HepG2 (cell line): ENCODE results near the gene OSM. TPM values are rescaled to one million over a fixed set of nuclear protein-coding genes. Genes with fewer than 3 reads are reported as not detected.

Experiments
- ATAC-seq: fragments of 200-7000 bp; cut with Tn5 transposase; 3 replicates; pipeline ENCODE4 v1.9.1; 2020; ENCODE audit warnings: mild to moderate bottlenecking, moderate library complexity
- BruUV-seq: library from RNA; stranded (reverse); fragments of 400-500 nt; replicated peaks from 2 replicates; lab custom pipeline; 2021; lab: Mats Ljungman, UMichigan
- CTCF ChIA-PET: fragments of 300-600 bp; formaldehyde crosslinking; extraction: SDS; loops from one replicate; lab custom pipeline; 2021; ENCODE audit warnings: low total read pairs, inconsistent platforms, low intra/inter-chr PET ratio; lab: Yijun Ruan, JAX
- POLR2A ChIA-PET: fragments of 350-600 bp; sonication (Branson Sonifier 250); formaldehyde crosslinking; loops from one replicate; lab custom pipeline; 2020; ENCODE audit warnings: antibody characterized with exemption, inconsistent platforms; lab: Yijun Ruan, JAX
- DNase-seq: peaks from one replicate; pipeline ENCODE4 v3.0.0-alpha.2; 2015; ENCODE audit warnings: low spot score
- FAIRE-seq: peaks from 3 replicates; lab custom pipeline; 2011; peaks lifted over from hg19 to GRCh38; lab: Jason Lieb, UNC
- H2AFZ ChIP-seq: one replicate; pipeline ENCODE4 v1.6.1; 2011; ENCODE audit warnings: low read length, inconsistent platforms
- H3K27ac ChIP-seq: fragments of 300-600 bp; 3 replicates; pipeline ENCODE4 v1.8.0; 2011; ENCODE audit warnings: mixed run types, mild to moderate bottlenecking, mixed read lengths, low read length, inconsistent platforms; ENCODE audit not compliant: insufficient read depth; ENCODE audit errors: extremely low read length
- H3K27me3 ChIP-seq, 2 experiments: fragments of 200-600 bp in 1 of 2; 2 replicates in 1 of 2; 3 replicates in 1 of 2; pipeline versions ENCODE4 v1.6.0 to v1.8.0; 2011; ENCODE audit warnings: low read length in 2 of 2, mild to moderate bottlenecking in 2 of 2, moderate library complexity in 2 of 2, inconsistent platforms in 1 of 2; ENCODE audit not compliant: insufficient read depth in 2 of 2, control insufficient read depth in 1 of 2
- H3K36me3 ChIP-seq, 2 experiments: fragments of 200-600 bp in 1 of 2; replicated peaks in 1 of 2; 2 replicates in 1 of 2; 3 replicates in 1 of 2; pipeline versions ENCODE4 v1.5.1 to v1.8.0; 2011; ENCODE audit warnings: low read length in 2 of 2, inconsistent platforms in 1 of 2; ENCODE audit not compliant: insufficient read depth in 2 of 2, control insufficient read depth in 1 of 2
- H3K4me1 ChIP-seq: 2 replicates; pipeline ENCODE4 v1.5.1; 2012; ENCODE audit warnings: low read length, inconsistent platforms; ENCODE audit not compliant: insufficient read depth
- H3K4me2 ChIP-seq: 2 replicates; pipeline ENCODE4 v1.6.0; 2011; ENCODE audit warnings: low read depth, low read length, inconsistent platforms
- H3K4me3 ChIP-seq, 3 experiments: fragments of 200-600 bp in 1 of 3; sonication (generic), shearing (Covaris generic) in 1 of 3; replicated peaks in 1 of 3; 2 replicates each; pipeline ENCODE4 v1.5.1; 2011 to 2016; ENCODE audit warnings: low read length in 3 of 3, inconsistent platforms in 2 of 3, low read depth in 2 of 3, mild to moderate bottlenecking in 2 of 3, control low read depth in 1 of 3, mixed read lengths in 1 of 3; ENCODE audit not compliant: insufficient read depth in 1 of 3
- H3K79me2 ChIP-seq: one replicate; pipeline ENCODE4 v1.6.1; 2011; ENCODE audit warnings: low read length, inconsistent platforms; ENCODE audit not compliant: insufficient read depth
- H3K9ac ChIP-seq: 2 replicates; pipeline ENCODE4 v1.6.0; 2011; ENCODE audit warnings: mild to moderate bottlenecking, low read depth, low read length, inconsistent platforms; ENCODE audit not compliant: insufficient read depth
- H3K9me3 ChIP-seq: 2 replicates; pipeline ENCODE4 v1.5.1; 2012; ENCODE audit warnings: mild to moderate bottlenecking, low read length
- H4K20me1 ChIP-seq: 2 replicates; pipeline ENCODE4 v1.6.0; 2011; ENCODE audit warnings: inconsistent platforms, mild to moderate bottlenecking, low read length, moderate library complexity; ENCODE audit not compliant: insufficient read depth
- HNRNPL ChIP-seq: fragments of 200-400 bp; formaldehyde crosslinking; IDR thresholded peaks from 2 replicates; pipeline ENCODE4 v1.6.1; 2017; ENCODE audit warnings: mild to moderate bottlenecking, low read depth, low read length
- MED13 ChIP-seq: sonication (generic); formaldehyde crosslinking; IDR thresholded peaks from 2 replicates; pipeline ENCODE4 v1.5.0; 2020; ENCODE audit warnings: missing genetic modification reagents
- RBM22 ChIP-seq: fragments of 200-400 bp; formaldehyde crosslinking; optimal IDR thresholded peaks from 2 replicates; pipeline ENCODE3; 2017; ENCODE audit warnings: mild to moderate bottlenecking, low read length, moderate library complexity
- SALL2 ChIP-seq: sonication (generic); formaldehyde crosslinking; IDR thresholded peaks from 2 replicates; pipeline ENCODE4 v1.8.1; 2023; ENCODE audit warnings: mild to moderate bottlenecking, missing genetic modification reagents, inconsistent platforms
- SAP130 ChIP-seq: IDR thresholded peaks from 2 replicates; pipeline ENCODE4 v1.6.1; 2016; ENCODE audit warnings: low read depth
- SP5 ChIP-seq: IDR thresholded peaks from 2 replicates; pipeline ENCODE4 v1.6.1; 2016; ENCODE audit warnings: low read depth, borderline replicate concordance
- ZNF205 ChIP-seq: IDR thresholded peaks from 2 replicates; pipeline ENCODE4 v1.6.1; 2018; ENCODE audit warnings: missing biosample characterization, missing genetic modification reagents
- ZNF281 ChIP-seq: sonication (generic); formaldehyde crosslinking; IDR thresholded peaks from 2 replicates; pipeline ENCODE4 v1.4.0; 2020; ENCODE audit warnings: missing genetic modification reagents, borderline replicate concordance
- ZNF773 ChIP-seq: sonication (generic); formaldehyde crosslinking; IDR thresholded peaks from 2 replicates; pipeline ENCODE4 v1.4.0; 2020; ENCODE audit warnings: missing genetic modification reagents, borderline replicate concordance
- WGBS: methylation state at CpG from one replicate; pipeline ENCODE4 v1.1.6; 2017; ENCODE audit warnings: low lambda C conversion rate; 5-methylcytosine and 5-hydroxymethylcytosine counted together
- in situ Hi-C: cut with HindIII; loops from 2 replicates; pipeline ENCODE4 v1.10.0; 2017; ENCODE audit warnings: low pct_unique_long_range_greater_than_20kb; ENCODE audit not compliant: extremely low pct_ligation_motif_present
- intact Hi-C: fragments of 100-400 bp; cut with micrococcal nuclease; formaldehyde crosslinking; loops from one replicate; pipeline ENCODE4 v1.10.0; 2022; ENCODE audit not compliant: unreplicated experiment
- polyA plus RNA-seq, 8 experiments: library from polyadenylated mRNA; depleted of rRNA in 3 of 8; stranded (reverse) in 7 of 8; unstranded in 1 of 8; fragments of >200 nt; fragmentation: Illumina TruSeq in 4 of 8; extraction: Trizol in 4 of 8; gene quantifications; 2 replicates each; pipeline versions ENCODE4 v1.2.1 to v1.2.3, GENCODE V29; 2011 to 2016; ENCODE audit warnings: low read depth in 4 of 8, missing spikeins in 1 of 8, mixed read lengths in 1 of 8; ENCODE audit not compliant: insufficient read depth in 1 of 8
- total RNA-seq, 5 experiments: library from RNA; depleted of rRNA; stranded (reverse); fragments of >200 nt; fragmentation: Illumina TruSeq; extraction: Trizol; gene quantifications; 2 replicates each; pipeline ENCODE4 v1.2.3, GENCODE V29; 2016; ENCODE audit warnings: low read depth in 1 of 5
- TF ChIP-seq, protein P1 (sequence below): sonication (generic); formaldehyde crosslinking; IDR thresholded peaks from 2 replicates; pipeline ENCODE4 v1.4.0; 2020; ENCODE audit warnings: mild to moderate bottlenecking, missing genetic modification reagents

The OSM gene
- total and polyA plus RNA-seq, 2 of the 13 experiments (the other 11 are each of a cell fraction or from before 2014, with no cell fraction given): not detected

GRCh38 chr22:30247974-30248373 lies 18.7 kb downstream of the OSM start (continued):
- TF ChIP-seq ZNF281 (CRISPR knock-in tag) (no peak), SAP130 (no peak; the same call in 1 of the 2 replicates), ZNF773 (no peak), MED13 (CRISPR knock-in tag) (no peak), HNRNPL (0 out of 2 replicates have a peak, but pooled peaks have one; percentile 47)

DNA sequence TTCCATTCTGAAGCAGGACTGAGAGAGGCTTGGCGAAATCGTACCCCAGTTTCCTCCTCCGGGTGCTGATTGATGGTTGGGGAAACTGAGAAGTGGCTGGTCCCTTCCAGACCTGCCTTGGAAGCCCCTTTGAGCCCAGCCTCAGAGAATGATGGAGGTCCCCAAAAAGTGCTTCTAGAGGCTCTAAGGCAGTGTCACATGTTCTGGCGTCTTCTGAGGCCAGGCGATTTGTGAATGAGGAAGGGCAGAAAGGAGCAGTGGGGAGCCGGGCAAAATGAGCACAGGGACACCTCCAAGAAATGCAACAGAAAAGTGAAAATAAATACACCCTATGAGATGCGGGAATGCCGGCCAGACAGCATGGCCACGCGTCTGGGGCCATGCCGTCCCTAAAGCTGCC lies 19.1 kb downstream of the OSM start:
- no peaks in the 10 kb centered on the region for H4K20me1 ChIP-seq
- H3K79me2 ChIP-seq: no peaks in the 10 kb centered on the region
- no peak overlapping the region for H2AFZ ChIP-seq
- ATAC-seq: no peak
- ChIA-PET CTCF (no interaction called here), POLR2A (interaction anchor here (1.1 kb wide), 1 partner anchor 13 kb away, joined by 3 read pairs; no protein-coding TSS in a partner anchor)
- in situ Hi-C loops (no loop called here), intact Hi-C loops (no loop called here)
- TF ChIP-seq SP5 (CRISPR knock-in tag): 0 out of 2 replicates have a peak, but pooled peaks have one; percentile 8
- TF ChIP-seq, protein P1, sequence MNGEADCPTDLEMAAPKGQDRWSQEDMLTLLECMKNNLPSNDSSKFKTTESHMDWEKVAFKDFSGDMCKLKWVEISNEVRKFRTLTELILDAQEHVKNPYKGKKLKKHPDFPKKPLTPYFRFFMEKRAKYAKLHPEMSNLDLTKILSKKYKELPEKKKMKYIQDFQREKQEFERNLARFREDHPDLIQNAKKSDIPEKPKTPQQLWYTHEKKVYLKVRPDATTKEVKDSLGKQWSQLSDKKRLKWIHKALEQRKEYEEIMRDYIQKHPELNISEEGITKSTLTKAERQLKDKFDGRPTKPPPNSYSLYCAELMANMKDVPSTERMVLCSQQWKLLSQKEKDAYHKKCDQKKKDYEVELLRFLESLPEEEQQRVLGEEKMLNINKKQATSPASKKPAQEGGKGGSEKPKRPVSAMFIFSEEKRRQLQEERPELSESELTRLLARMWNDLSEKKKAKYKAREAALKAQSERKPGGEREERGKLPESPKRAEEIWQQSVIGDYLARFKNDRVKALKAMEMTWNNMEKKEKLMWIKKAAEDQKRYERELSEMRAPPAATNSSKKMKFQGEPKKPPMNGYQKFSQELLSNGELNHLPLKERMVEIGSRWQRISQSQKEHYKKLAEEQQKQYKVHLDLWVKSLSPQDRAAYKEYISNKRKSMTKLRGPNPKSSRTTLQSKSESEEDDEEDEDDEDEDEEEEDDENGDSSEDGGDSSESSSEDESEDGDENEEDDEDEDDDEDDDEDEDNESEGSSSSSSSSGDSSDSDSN (CRISPR knock-in tag): 0 out of 2 replicates have a peak, but pooled peaks have one; percentile 2
- no peak for TF ChIP-seq RBM22
- TF ChIP-seq SALL2 (CRISPR knock-in tag): no peak
- no peak for TF ChIP-seq ZNF205 (CRISPR knock-in tag)
- H3K9ac ChIP-seq: 0 out of 2 replicates have a peak overlapping the region, but pooled peaks have one; percentile 44
- 65% methylated on average over 9 of the region's 11 CpGs for WGBS
- no peak for DNase-seq
- H3K4me2 ChIP-seq: peak overlapping the region; percentile 74
- no peaks in the 10 kb centered on the region for H3K27me3 ChIP-seq
- H3K9me3 ChIP-seq: no peaks in the 10 kb centered on the region
- H3K4me3 ChIP-seq: peak overlapping the region in 2 of 3 experiments; percentile 56 to 67; a peak in 5 of 6 replicates
- FAIRE-seq: no peak
- BruUV-seq: no TSS peak
- H3K36me3 ChIP-seq: no peaks in the 10 kb centered on the region
- H3K4me1 ChIP-seq: peaks cover 63% of the 10 kb centered on the region
- H3K27ac ChIP-seq: peak overlapping the region; percentile 1
